Measurements from ENCODE around the gene PITPNM3.

The PITPNM3 gene

GRCh38 chr17:6578491-6578890 lies 22.1 kb upstream of the PITPNM3 start:
- TF ChIP-seq CTCF (IDR thresholded peaks at IDR 0.05): no peak
- no peak for DNase-seq
- H3K4me3 Mint-ChIP-seq: no peak overlapping the region
- peaks cover 66% of the 10 kb centered on the region for H3K36me3 Mint-ChIP-seq (ENCODE audit: low read depth)
- H3K27ac Mint-ChIP-seq: peak overlapping the region; percentile 85
- H3K4me1 Mint-ChIP-seq: peaks cover 51% of the 10 kb centered on the region
- no peaks in the 10 kb centered on the region for H3K27me3 Mint-ChIP-seq (ENCODE audit: low read depth, poor library complexity)
- H3K9me3 Mint-ChIP-seq: peaks cover 19% of the 10 kb centered on the region

- Mint-ChIP-seq H3K36me3 (ENCODE audit: low read depth) (peaks cover 60% of the 10 kb centered on the region), H3K27ac (peak overlapping the region; percentile 81), H3K27me3 (ENCODE audit: low read depth, poor library complexity) (no peaks in the 10 kb centered on the region), H3K4me3 (no peak overlapping the region), H3K4me1 (peaks cover 54% of the 10 kb centered on the region), H3K9me3 (peaks cover 12% of the 10 kb centered on the region)
- TF ChIP-seq CTCF (IDR thresholded peaks at IDR 0.05): no peak
- DNase-seq: no peak
Measured at GRCh38 chr17:6577686-6578263, 21.4 kb upstream of the PITPNM3 start.

- no peak overlapping the region for H3K4me3 Mint-ChIP-seq
- H3K27ac Mint-ChIP-seq: peak overlapping the region; percentile 97
- DNase-seq: no peak
- no peaks in the 10 kb centered on the region for H3K9me3 Mint-ChIP-seq
- TF ChIP-seq CTCF (IDR thresholded peaks at IDR 0.05): no peak
- no peaks in the 10 kb centered on the region for H3K27me3 Mint-ChIP-seq (ENCODE audit: low read depth, poor library complexity)
- peaks cover 47% of the 10 kb centered on the region for H3K36me3 Mint-ChIP-seq (ENCODE audit: low read depth)
- peaks cover 64% of the 10 kb centered on the region for H3K4me1 Mint-ChIP-seq
Measured at GRCh38 chr17:6576038-6576785, 19.9 kb upstream of the PITPNM3 start.

- H3K27ac Mint-ChIP-seq: peak overlapping the region; percentile 97
- DNase-seq: no peak
- H3K27me3 Mint-ChIP-seq (ENCODE audit: low read depth, poor library complexity): no peaks in the 10 kb centered on the region
- TF ChIP-seq CTCF (IDR thresholded peaks at IDR 0.05): no peak
- peaks cover 41% of the 10 kb centered on the region for H3K36me3 Mint-ChIP-seq (ENCODE audit: low read depth)
- H3K9me3 Mint-ChIP-seq: no peaks in the 10 kb centered on the region
- H3K4me3 Mint-ChIP-seq: peak overlapping the region; percentile 48
- peaks cover 71% of the 10 kb centered on the region for H3K4me1 Mint-ChIP-seq
Measured at GRCh38 chr17:6575596-6575988, 19.2 kb upstream of the PITPNM3 start.

- peaks cover 43% of the 10 kb centered on the region for H3K36me3 Mint-ChIP-seq (ENCODE audit: low read depth)
Measured at GRCh38 chr17:6574687-6575595, 18.6 kb upstream of the PITPNM3 start.

More at GRCh38 chr17:6574687-6575595, 18.6 kb upstream of the PITPNM3 start:
- Mint-ChIP-seq H3K27me3 (ENCODE audit: low read depth, poor library complexity) (peaks cover 2% of the 10 kb centered on the region), H3K9me3 (no peaks in the 10 kb centered on the region), H3K27ac (peak overlapping the region; percentile 97), H3K4me1 (peaks cover 75% of the 10 kb centered on the region), H3K4me3 (peak overlapping the region; percentile 48)
- DNase-seq: peak; percentile 40
- TF ChIP-seq CTCF (IDR thresholded peaks at IDR 0.05): no peak
